HG03139 (cell line): ENCODE measurements around the gene ADCY7.

Source experiments
- ATAC-seq: cut with Tn5 transposase; IDR thresholded peaks from one replicate; pipeline ENCODE4 v1.9.1; 2021; ENCODE audit not compliant: unreplicated experiment

The ADCY7 gene

GRCh38 chr16:50247906-50248608, 18.3 kb upstream of the ADCY7 start:
- no peak for ATAC-seq

GRCh38 chr16:50248845-50249244, 17.5 kb upstream of the ADCY7 start:
- no peak for ATAC-seq

GRCh38 chr16:50251375-50252081, 14.8 kb upstream of the ADCY7 start:
- no peak for ATAC-seq

GRCh38 chr16:50252082-50252611, 14.2 kb upstream of the ADCY7 start:
- ATAC-seq = no peak

GRCh38 chr16:50252874-50253513, 13.4 kb upstream of the ADCY7 start:
- no peak for ATAC-seq

GRCh38 chr16:50253514-50253910, 12.8 kb upstream of the ADCY7 start:
- no peak for ATAC-seq

- no peak for ATAC-seq
Observed at GRCh38 chr16:50254072-50254471, 12.3 kb upstream of the ADCY7 start.

GRCh38 chr16:50255538-50255937, 10.8 kb upstream of the ADCY7 start:
- no peak for ATAC-seq

- no peak for ATAC-seq
Observed at GRCh38 chr16:50256604-50257003, 9.7 kb upstream of the ADCY7 start.

- ATAC-seq = no peak
Observed at GRCh38 chr16:50257876-50258275, 8.5 kb upstream of the ADCY7 start.

- ATAC-seq = no peak
Observed at GRCh38 chr16:50259334-50260205, 6.8 kb upstream of the ADCY7 start.

- ATAC-seq = no peak
Observed at GRCh38 chr16:50260206-50261159, 5.9 kb upstream of the ADCY7 start.

GRCh38 chr16:50261160-50261706, 5.1 kb upstream of the ADCY7 start:
- ATAC-seq = no peak

- no peak for ATAC-seq
Observed at GRCh38 chr16:50261707-50262235, 4.6 kb upstream of the ADCY7 start.

- ATAC-seq = no peak
Observed at GRCh38 chr16:50263060-50263909, 3.1 kb upstream of the ADCY7 start.

GRCh38 chr16:50263940-50264929, 2.1 kb upstream of the ADCY7 start:
- no peak for ATAC-seq

- no peak for ATAC-seq
Observed at GRCh38 chr16:50265260-50265659, 1.1 kb upstream of the ADCY7 start.
